Stimulated activated CD8-positive, alpha-beta memory T cell treated with anti-CD3 and anti-CD28 coated beads, Interleukin-7, amount 100 ng/mL, for 4 hours (primary cell): ENCODE data around the gene SSR3.
"Not testable (repeated sequence)": the region's sequence is repeated elsewhere in the genome, so short reads cannot be mapped to it uniquely, and the experiment has no call there.

Experiments
- DNase-seq, 2 donors: peaks; one replicate each; pipeline ENCODE4 v3.0.0-alpha.2; 2020; ENCODE audit warnings: low read depth in 2 of 2

Gene SSR3

GRCh38 chr3:156554842-156555687 lies at the start of gene SSR3:
SSR3 (minus strand) TSS chr3:156555117; CDS start chr3:156555089, 28 bp downstream.
- DNase-seq, result peak; percentile 99

GRCh38 chr3:156604064-156604641 lies 49.2 kb upstream of the SSR3 start:
- DNase-seq, result no peak

GRCh38 chr3:156603379-156604017 lies 48.6 kb upstream of the SSR3 start:
- no peak for DNase-seq

GRCh38 chr3:156602424-156602823 lies 47.5 kb upstream of the SSR3 start:
- no peak for DNase-seq

- DNase-seq, result no peak
Observed at GRCh38 chr3:156601497-156601896, 46.6 kb upstream of the SSR3 start.

- DNase-seq, result no peak
Observed at GRCh38 chr3:156600834-156601233, 45.9 kb upstream of the SSR3 start.

GRCh38 chr3:156599089-156599874 lies 44.4 kb upstream of the SSR3 start:
- no peak for DNase-seq

GRCh38 chr3:156598413-156598812 lies 43.5 kb upstream of the SSR3 start:
- no peak for DNase-seq

GRCh38 chr3:156594219-156594683 lies 39.3 kb upstream of the SSR3 start:
- DNase-seq, result no peak

- no peak for DNase-seq
Observed at GRCh38 chr3:156593814-156594213, 38.9 kb upstream of the SSR3 start.

- not testable (repeated sequence) for DNase-seq
Observed at GRCh38 chr3:156589806-156590205, 34.9 kb upstream of the SSR3 start.

GRCh38 chr3:156587760-156588069 lies 32.8 kb upstream of the SSR3 start:
- DNase-seq, result no peak

GRCh38 chr3:156586905-156587759 lies 32.2 kb upstream of the SSR3 start:
- DNase-seq, result no peak

- DNase-seq, result no peak
Observed at GRCh38 chr3:156583469-156583868, 28.6 kb upstream of the SSR3 start.

GRCh38 chr3:156582532-156583183 lies 27.7 kb upstream of the SSR3 start:
- DNase-seq, result no peak

- no peak for DNase-seq
Observed at GRCh38 chr3:156581954-156582353, 27.0 kb upstream of the SSR3 start.

GRCh38 chr3:156581033-156581432 lies 26.1 kb upstream of the SSR3 start:
- DNase-seq, result no peak

GRCh38 chr3:156579427-156579851 lies 24.5 kb upstream of the SSR3 start:
- no peak for DNase-seq

- no peak for DNase-seq
Observed at GRCh38 chr3:156577736-156578135, 22.8 kb upstream of the SSR3 start.

- DNase-seq, result no peak
Observed at GRCh38 chr3:156576651-156577348, 21.9 kb upstream of the SSR3 start.
